SK-N-SH treated with all-trans-retinoic acid at 6 μM for 48 hours (cell line): ENCODE data around the gene PTPRD.

Experiments
- CREB5 ChIP-seq: fragments of 250-450 bp; sonication (Bioruptor Pico); IDR thresholded peaks from 2 replicates; pipeline ENCODE4 v1.5.1; 2020; ENCODE audit warnings: low read depth, mild to moderate bottlenecking, moderate library complexity
- CSDC2 ChIP-seq: fragments of 250-450 bp; sonication (Bioruptor Pico); IDR thresholded peaks from 2 replicates; pipeline ENCODE4 v1.5.0; 2020; ENCODE audit warnings: mild to moderate bottlenecking, moderate library complexity
- CSRNP3 ChIP-seq: fragments of 250-450 bp; sonication (Bioruptor Pico); IDR thresholded peaks from 2 replicates; pipeline ENCODE4 v1.5.1; 2021; ENCODE audit warnings: mild to moderate bottlenecking, moderate library complexity
- GLIS3 ChIP-seq: fragments of 250-450 bp; sonication (Bioruptor Pico); IDR thresholded peaks from 2 replicates; pipeline ENCODE4 v1.5.0; 2020; ENCODE audit warnings: mild to moderate bottlenecking, moderate library complexity
- OSR1 ChIP-seq: fragments of 250-450 bp; sonication (Bioruptor Pico); IDR thresholded peaks from 2 replicates; pipeline ENCODE4 v1.8.0; 2022; ENCODE audit warnings: moderate library complexity, mild to moderate bottlenecking, inconsistent platforms
- PATZ1 ChIP-seq: fragments of 250-450 bp; sonication (Bioruptor Pico); IDR thresholded peaks from 2 replicates; pipeline ENCODE4 v1.8.0; 2020; ENCODE audit warnings: mild to moderate bottlenecking, moderate library complexity, borderline replicate concordance
- SNAI2 ChIP-seq: fragments of 250-450 bp; sonication (Bioruptor Pico); IDR thresholded peaks from 2 replicates; pipeline ENCODE4 v1.5.0; 2020; ENCODE audit warnings: mild to moderate bottlenecking, moderate library complexity
- TOX ChIP-seq: fragments of 250-450 bp; sonication (Bioruptor Pico); IDR thresholded peaks from 2 replicates; pipeline ENCODE4 v1.8.0; 2021; ENCODE audit warnings: mild to moderate bottlenecking, moderate library complexity, borderline replicate concordance
- ZFP3 ChIP-seq: fragments of 250-450 bp; sonication (Bioruptor Pico); IDR thresholded peaks from 2 replicates; pipeline ENCODE4 v1.5.0; 2020; ENCODE audit warnings: mild to moderate bottlenecking, moderate library complexity
- ZNF565 ChIP-seq: fragments of 450-650 bp; formaldehyde crosslinking; conservative IDR thresholded peaks from 2 replicates; pipeline ENCODE4 v1.5.0; 2020; ENCODE audit warnings: low read depth, mild to moderate bottlenecking, moderate library complexity

GRCh38 chr9:9552665-9553064 lies 1060.1 kb downstream of the PTPRD start:
- no peak for TF ChIP-seq ZFP3 (CRISPR knock-in tag)
- TF ChIP-seq CREB5 (CRISPR knock-in tag): no peak
- no peak for TF ChIP-seq OSR1 (CRISPR knock-in tag)
- TF ChIP-seq TOX (CRISPR knock-in tag): no peak
- no peak for TF ChIP-seq SNAI2 (CRISPR knock-in tag)
- TF ChIP-seq PATZ1 (CRISPR knock-in tag): no peak
- no peak for TF ChIP-seq CSRNP3 (CRISPR knock-in tag)
- no peak for TF ChIP-seq CSDC2 (CRISPR knock-in tag)
- TF ChIP-seq GLIS3 (CRISPR knock-in tag): no peak
- no peak for TF ChIP-seq ZNF565
